Endothelial cell of umbilical vein (primary cell): ENCODE data around the gene TPRG1L. TPM values are rescaled to one million over a fixed set of nuclear protein-coding genes. Genes with fewer than 3 reads are reported as not detected.
"Not testable (repeated sequence)": the region's sequence is repeated elsewhere in the genome, so short reads cannot be mapped to it uniquely, and the experiment has no call there.

ENCODE experiments used
- BruUV-seq: library from RNA; stranded (reverse); fragments of 400-500 nt; replicated peaks from 2 replicates; lab custom pipeline; 2021; lab: Mats Ljungman, UMichigan
- CTCF ChIA-PET: fragments of 300-600, 350-600 bp; sonication (Branson Sonifier 250); formaldehyde crosslinking; loops from one replicate; lab custom pipeline; 2021; ENCODE audit warnings: antibody characterized with exemption, inconsistent platforms; lab: Charles Lee
- POLR2A ChIA-PET: fragments of 300-600, 350-600 bp; sonication (Branson Sonifier 250); formaldehyde crosslinking; loops from one replicate; lab custom pipeline; 2021; ENCODE audit warnings: antibody characterized with exemption, inconsistent platforms; lab: Charles Lee
- DNase-seq: peaks from one replicate; pipeline ENCODE4 v3.0.0-alpha.2; 2011; ENCODE audit warnings: low read depth, low spot score
- FAIRE-seq: peaks from 2 replicates; lab custom pipeline; 2011; peaks lifted over from hg19 to GRCh38; lab: Jason Lieb, UNC
- H2AFZ ChIP-seq: 2 replicates; pipeline ENCODE4 v1.6.0; 2012; ENCODE audit warnings: low read depth, low read length, control low read depth, inconsistent platforms
- H3K27ac ChIP-seq: 2 replicates; pipeline ENCODE4 v1.5.1; 2011; ENCODE audit warnings: low read depth, mild to moderate bottlenecking, control low read depth, low read length, moderate library complexity; ENCODE audit not compliant: insufficient read depth
- H3K27me3 ChIP-seq, 2 experiments: 2 replicates each; pipeline versions ENCODE4 v1.6.0 to v1.6.1; 2011; ENCODE audit warnings: low read length in 2 of 2, mixed read lengths in 1 of 2; ENCODE audit not compliant: control insufficient read depth in 2 of 2, insufficient read depth in 2 of 2
- H3K36me3 ChIP-seq, 2 experiments: 2 replicates in 1 of 2; 3 replicates in 1 of 2; pipeline ENCODE4 v1.5.1; 2011; ENCODE audit warnings: low read length in 2 of 2, mild to moderate bottlenecking in 1 of 2, moderate library complexity in 1 of 2; ENCODE audit not compliant: control insufficient read depth in 2 of 2, insufficient read depth in 2 of 2; ENCODE audit errors: extremely low read depth in 1 of 2
- H3K4me1 ChIP-seq: 3 replicates; pipeline ENCODE4 v1.5.1; 2011; ENCODE audit warnings: mild to moderate bottlenecking, low read length; ENCODE audit not compliant: control insufficient read depth, insufficient read depth; ENCODE audit errors: extremely low read depth
- H3K4me2 ChIP-seq: 2 replicates; pipeline ENCODE4 v1.6.1; 2011; ENCODE audit warnings: low read length, control low read depth, mixed read lengths; ENCODE audit not compliant: insufficient read depth
- H3K4me3 ChIP-seq, 3 experiments: fragments of 200-600 bp in 1 of 3; sonication (generic), shearing (Covaris generic) in 1 of 3; replicated peaks in 1 of 3; 2 replicates each; pipeline ENCODE4 v1.5.1; 2011 to 2016; ENCODE audit warnings: control low read depth in 3 of 3, low read length in 3 of 3, mild to moderate bottlenecking in 2 of 3, inconsistent platforms in 1 of 3, low read depth in 1 of 3, moderate library complexity in 1 of 3; ENCODE audit not compliant: insufficient read depth in 1 of 3
- H3K79me2 ChIP-seq: 2 replicates; pipeline ENCODE4 v1.6.0; 2012; ENCODE audit warnings: low read length, inconsistent platforms; ENCODE audit not compliant: control insufficient read depth, insufficient read depth
- H3K9ac ChIP-seq: replicated peaks from 2 replicates; pipeline ENCODE3; 2011; ENCODE audit warnings: low read length, control low read depth; ENCODE audit not compliant: insufficient read depth; ENCODE audit errors: extremely low read depth
- H3K9me1 ChIP-seq: replicated peaks from 3 replicates; pipeline ENCODE4 v1.6.0; 2011; ENCODE audit warnings: mild to moderate bottlenecking, low read length; ENCODE audit not compliant: control insufficient read depth, insufficient read depth; ENCODE audit errors: extremely low read depth
- H3K9me3 ChIP-seq: replicated peaks from 2 replicates; pipeline ENCODE4 v1.5.1; 2012; ENCODE audit warnings: low read length, inconsistent platforms; ENCODE audit not compliant: control insufficient read depth, insufficient read depth
- H4K20me1 ChIP-seq: replicated peaks from 2 replicates; pipeline ENCODE3; 2011; ENCODE audit warnings: mild to moderate bottlenecking, low read length; ENCODE audit not compliant: control insufficient read depth, insufficient read depth; ENCODE audit errors: extremely low read depth
- dilution Hi-C: fragments of 300-500 bp; cut with MboI; formaldehyde crosslinking; loops from one replicate; pipeline ENCODE4 v1.15.0; 2019; ENCODE audit warnings: low sequenced_read_pairs; ENCODE audit not compliant: extremely low pct_ligation_motif_present
- intact Hi-C: fragments of 100-400 bp; cut with micrococcal nuclease; formaldehyde crosslinking; loops from one replicate; pipeline ENCODE4 v1.10.0; 2022
- polyA plus RNA-seq, 4 experiments: library from polyadenylated mRNA; depleted of rRNA in 3 of 4; stranded (reverse) in 3 of 4; unstranded in 1 of 4; fragments of >200 nt; gene quantifications; 2 replicates each; pipeline versions ENCODE4 v1.2.1 to v1.2.3, GENCODE V29; 2011 to 2012; ENCODE audit warnings: missing spikeins in 1 of 4
- total RNA-seq: library from RNA; stranded (reverse); gene quantifications from 2 replicates; pipeline ENCODE4 v1.2.3, GENCODE V29; 2021
- TF ChIP-seq, protein P1 (sequence below), 2 donors: IDR thresholded peaks; 1 replicate in 1 of 2; 2 replicates in 1 of 2; pipeline ENCODE4 v1.5.1; 2011; ENCODE audit warnings: low read length in 2 of 2, mild to moderate bottlenecking in 2 of 2, moderate library complexity in 2 of 2, control low read depth in 1 of 2, inconsistent platforms in 1 of 2, low read depth in 1 of 2; ENCODE audit not compliant: insufficient read depth in 1 of 2; ENCODE audit errors: extremely low read depth in 1 of 2

The TPRG1L gene
- total and polyA plus RNA-seq, 2 donors (not counting 3 experiments of a cell fraction or from before 2014, with no cell fraction given) = 52.3 to 53.8 TPM

DNA sequence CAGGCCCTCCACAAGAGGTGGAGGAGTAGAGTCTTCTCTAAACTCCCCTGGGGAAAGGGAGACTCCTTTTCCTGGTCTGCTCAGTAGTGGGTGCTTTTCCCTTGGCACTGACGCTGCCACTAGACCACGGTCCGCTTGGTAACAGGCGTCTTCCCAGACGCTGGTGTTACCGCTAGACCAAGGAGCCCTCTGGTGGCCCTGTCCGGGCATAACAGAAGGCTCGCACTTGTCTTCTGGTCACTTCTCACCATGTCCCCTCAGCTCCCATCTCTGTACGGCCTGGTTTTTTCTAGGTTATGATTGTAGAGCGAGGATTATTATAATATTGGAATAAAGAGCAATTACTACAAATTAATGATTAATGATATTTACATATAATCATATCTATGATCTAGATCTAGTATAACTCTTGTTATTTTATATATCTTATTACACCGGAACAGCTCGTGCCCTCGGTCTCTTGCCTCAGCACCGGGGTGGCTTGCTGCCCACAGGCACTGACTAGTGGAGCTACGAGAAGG is 3.6 kb upstream of the TPRG1L start:
- POLR2A ChIA-PET = not testable (repeated sequence)
- intact Hi-C loops = loop anchor here (1.0 to 10.0 kb wide), 2 partner anchors 103 to 1216 kb away; no protein-coding TSS in a partner anchor

DNA sequence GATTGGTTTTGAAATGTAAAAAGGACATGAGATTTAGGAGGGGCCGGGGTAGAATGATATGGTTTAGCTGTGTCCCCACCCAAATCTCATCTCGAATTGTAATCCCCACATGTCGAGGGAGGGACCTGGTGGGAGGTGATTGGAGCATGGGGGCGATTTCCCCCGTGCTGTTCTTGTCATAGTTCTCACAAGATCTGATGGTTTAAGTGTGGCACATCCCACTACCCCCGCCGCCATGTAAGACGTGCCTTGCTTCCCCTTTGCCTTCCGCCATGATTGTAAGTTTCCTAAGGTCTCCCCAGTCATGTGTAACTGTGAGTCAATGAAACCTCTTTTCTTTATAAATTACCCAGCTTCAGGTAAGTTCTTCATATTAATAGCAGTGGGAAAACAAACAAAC is 2.7 kb upstream of the TPRG1L start:
- H3K4me2 ChIP-seq, H3K27ac ChIP-seq, POLR2A ChIA-PET, FAIRE-seq, DNase-seq, dilution Hi-C loops, H3K4me3 ChIP-seq, H3K36me3 ChIP-seq, H3K27me3 ChIP-seq, H3K79me2 ChIP-seq, H2AFZ ChIP-seq, BruUV-seq, H3K9me1 ChIP-seq, H3K9me3 ChIP-seq, H4K20me1 ChIP-seq, H3K9ac ChIP-seq: not testable (repeated sequence)
- intact Hi-C loops = loop anchor here (10.0 kb wide), 1 partner anchor 1217 kb away; no protein-coding TSS in a partner anchor
- peaks cover 18% of the 10 kb centered on the region for H3K4me1 ChIP-seq
- CTCF ChIA-PET = interaction anchor here (3.3 to 7.0 kb wide), 6 partner anchors 6 to 168 kb away, joined by 10 to 196 read pairs (median 139); partner anchors contain the start of gene ARHGEF16

More for the DNA sequence above, 3.6 kb upstream of the TPRG1L start:
- peaks cover 18% of the 10 kb centered on the region for H3K4me1 ChIP-seq
- H3K27ac ChIP-seq, H3K9me1 ChIP-seq, H3K27me3 ChIP-seq, H3K4me2 ChIP-seq, H4K20me1 ChIP-seq, dilution Hi-C loops, H3K4me3 ChIP-seq, H3K9me3 ChIP-seq, H2AFZ ChIP-seq, H3K36me3 ChIP-seq, H3K79me2 ChIP-seq, BruUV-seq, H3K9ac ChIP-seq, FAIRE-seq: not testable (repeated sequence)
- peak; percentile 17 for DNase-seq
- CTCF ChIA-PET = interaction anchor here (0.8 to 7.0 kb wide), 8 partner anchors 7 to 167 kb away, joined by 3 to 196 read pairs (median 80); partner anchors contain the start of gene ARHGEF16
- TF ChIP-seq, protein P1, sequence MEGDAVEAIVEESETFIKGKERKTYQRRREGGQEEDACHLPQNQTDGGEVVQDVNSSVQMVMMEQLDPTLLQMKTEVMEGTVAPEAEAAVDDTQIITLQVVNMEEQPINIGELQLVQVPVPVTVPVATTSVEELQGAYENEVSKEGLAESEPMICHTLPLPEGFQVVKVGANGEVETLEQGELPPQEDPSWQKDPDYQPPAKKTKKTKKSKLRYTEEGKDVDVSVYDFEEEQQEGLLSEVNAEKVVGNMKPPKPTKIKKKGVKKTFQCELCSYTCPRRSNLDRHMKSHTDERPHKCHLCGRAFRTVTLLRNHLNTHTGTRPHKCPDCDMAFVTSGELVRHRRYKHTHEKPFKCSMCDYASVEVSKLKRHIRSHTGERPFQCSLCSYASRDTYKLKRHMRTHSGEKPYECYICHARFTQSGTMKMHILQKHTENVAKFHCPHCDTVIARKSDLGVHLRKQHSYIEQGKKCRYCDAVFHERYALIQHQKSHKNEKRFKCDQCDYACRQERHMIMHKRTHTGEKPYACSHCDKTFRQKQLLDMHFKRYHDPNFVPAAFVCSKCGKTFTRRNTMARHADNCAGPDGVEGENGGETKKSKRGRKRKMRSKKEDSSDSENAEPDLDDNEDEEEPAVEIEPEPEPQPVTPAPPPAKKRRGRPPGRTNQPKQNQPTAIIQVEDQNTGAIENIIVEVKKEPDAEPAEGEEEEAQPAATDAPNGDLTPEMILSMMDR (IDR thresholded peaks at IDR 0.05; ENCODE audit: extremely low read depth in 1 of 2, insufficient read depth in 1 of 2, low read depth in 1 of 2, low read length in 2 of 2) = peak; percentile 51 to 53
